ENCODE data around the gene SEC14L5. TPM values are rescaled to one million over a fixed set of nuclear protein-coding genes. Genes with fewer than 3 reads are reported as not detected.

The SEC14L5 gene
- total and polyA plus RNA-seq, 2 experiments from 2014 or later: 0.21 TPM; not detected in 1

DNA sequence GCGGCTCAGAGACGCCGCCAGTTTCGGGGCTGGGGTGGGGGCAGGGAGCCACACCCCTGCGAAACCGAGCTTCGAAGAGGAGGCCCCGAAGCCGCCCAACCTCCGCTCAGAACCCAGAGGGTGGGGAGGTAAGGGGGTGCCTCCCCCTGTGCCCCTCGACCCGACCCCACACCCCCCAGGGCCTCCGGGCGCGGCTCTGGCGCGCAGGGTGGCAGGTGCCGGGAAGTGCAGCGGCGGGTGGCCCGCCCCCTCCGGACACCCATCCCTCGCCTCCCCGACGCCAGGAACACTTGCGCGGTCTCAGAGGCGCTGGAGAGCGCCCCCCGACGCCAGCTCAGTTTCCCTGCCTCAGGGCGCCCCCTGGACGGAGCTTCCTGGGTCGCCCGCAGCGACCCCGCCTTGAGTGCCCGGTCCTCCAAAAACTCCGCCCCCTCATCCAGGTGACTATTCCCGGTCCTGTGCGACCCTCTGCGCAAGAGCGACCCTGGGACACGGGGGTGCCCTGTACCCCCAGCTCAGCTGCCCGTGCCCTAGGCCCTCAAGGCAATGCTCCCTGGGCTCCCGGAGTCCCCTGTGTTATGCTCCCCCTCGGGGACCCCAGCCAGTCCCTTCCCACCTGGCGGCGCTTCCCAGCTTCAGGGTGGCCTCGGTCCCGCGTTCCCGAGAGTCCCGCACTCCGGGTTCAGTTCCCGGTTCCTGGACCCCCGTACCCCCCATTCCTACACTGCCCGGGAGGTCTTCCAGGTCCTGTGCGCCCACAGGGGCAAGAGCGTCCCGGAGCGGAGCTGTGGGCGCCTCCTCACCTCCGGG, 21.7 kb upstream of the SEC14L5 start:
- H3K4me1 ChIP-seq (ENCODE audit: low read depth): no peaks in the 10 kb centered on the region
- no peaks in the 10 kb centered on the region for H3K36me3 ChIP-seq
- TF ChIP-seq, protein P1, sequence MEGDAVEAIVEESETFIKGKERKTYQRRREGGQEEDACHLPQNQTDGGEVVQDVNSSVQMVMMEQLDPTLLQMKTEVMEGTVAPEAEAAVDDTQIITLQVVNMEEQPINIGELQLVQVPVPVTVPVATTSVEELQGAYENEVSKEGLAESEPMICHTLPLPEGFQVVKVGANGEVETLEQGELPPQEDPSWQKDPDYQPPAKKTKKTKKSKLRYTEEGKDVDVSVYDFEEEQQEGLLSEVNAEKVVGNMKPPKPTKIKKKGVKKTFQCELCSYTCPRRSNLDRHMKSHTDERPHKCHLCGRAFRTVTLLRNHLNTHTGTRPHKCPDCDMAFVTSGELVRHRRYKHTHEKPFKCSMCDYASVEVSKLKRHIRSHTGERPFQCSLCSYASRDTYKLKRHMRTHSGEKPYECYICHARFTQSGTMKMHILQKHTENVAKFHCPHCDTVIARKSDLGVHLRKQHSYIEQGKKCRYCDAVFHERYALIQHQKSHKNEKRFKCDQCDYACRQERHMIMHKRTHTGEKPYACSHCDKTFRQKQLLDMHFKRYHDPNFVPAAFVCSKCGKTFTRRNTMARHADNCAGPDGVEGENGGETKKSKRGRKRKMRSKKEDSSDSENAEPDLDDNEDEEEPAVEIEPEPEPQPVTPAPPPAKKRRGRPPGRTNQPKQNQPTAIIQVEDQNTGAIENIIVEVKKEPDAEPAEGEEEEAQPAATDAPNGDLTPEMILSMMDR (IDR thresholded peaks at IDR 0.05; ENCODE audit: low read depth, low read length): peak; percentile 28
- H3K4me3 ChIP-seq: peak overlapping the region; percentile 53
- H3K9me3 ChIP-seq (ENCODE audit: low read depth): no peaks in the 10 kb centered on the region
- no peak overlapping the region for H3K27ac ChIP-seq
- H3K27me3 ChIP-seq: no peaks in the 10 kb centered on the region
- peak in 1 of 2 donors; percentile 57 for DNase-seq (ENCODE audit: low read depth in 1 of 2, low spot score in 1 of 2)

DNA sequence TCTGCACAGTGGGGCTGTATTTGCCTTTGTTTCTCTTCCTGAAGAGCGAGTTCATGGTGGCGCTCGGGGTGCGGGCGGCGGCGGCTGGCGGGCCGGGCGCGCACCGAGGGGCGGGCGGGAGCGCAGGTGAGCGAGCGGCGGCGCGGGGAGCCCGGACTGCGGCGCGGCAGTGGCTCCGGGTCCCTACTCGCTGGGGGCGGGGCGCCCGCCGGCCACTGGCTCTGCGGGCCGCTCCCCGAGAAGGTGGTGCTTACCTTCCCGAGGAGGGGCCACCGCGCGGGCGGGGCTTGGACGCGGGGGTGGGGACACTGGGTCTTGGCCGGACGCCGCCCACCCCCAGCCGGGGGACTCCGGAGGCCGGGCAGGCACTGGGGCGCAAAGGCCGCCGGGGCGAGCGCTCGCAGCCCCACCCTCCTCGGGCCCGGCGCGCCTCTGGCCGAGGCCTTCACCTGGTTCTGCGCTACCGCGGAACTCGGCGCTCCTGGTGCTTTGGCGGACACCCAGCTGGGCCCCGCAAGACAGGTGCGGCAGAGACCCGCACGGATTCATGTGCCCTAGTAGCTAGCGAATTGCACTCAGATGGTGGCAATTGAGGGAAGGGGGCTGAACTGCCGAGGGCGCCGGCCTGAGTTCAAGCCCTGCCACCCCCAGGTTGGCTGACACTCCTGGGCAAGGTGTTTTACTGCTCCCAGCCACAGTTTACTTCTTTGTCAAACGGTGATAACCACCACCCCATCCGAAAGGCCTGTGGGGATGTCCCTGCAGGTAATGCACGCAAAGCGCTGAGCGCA, 20.9 kb upstream of the SEC14L5 start, which contains the start of gene PPL:
Gene PPL, minus strand, starts transcription at position 158 of the 791 bp plus-strand sequence. Its CDS starts 103 bp downstream, at position 55.
- H3K36me3 ChIP-seq: no peaks in the 10 kb centered on the region
- DNase-seq (ENCODE audit: low read depth in 1 of 2, low spot score in 1 of 2): peak in 1 of 2 donors; percentile 93
- H3K27ac ChIP-seq: no peak within 1 kb of the TSS
- TF ChIP-seq, protein P1 (IDR thresholded peaks at IDR 0.05; ENCODE audit: low read depth, low read length): no peak
- no peaks in the 10 kb centered on the region for H3K9me3 ChIP-seq (ENCODE audit: low read depth)
- no peaks in the 10 kb centered on the region for H3K4me1 ChIP-seq (ENCODE audit: low read depth)
- H3K27me3 ChIP-seq: no peaks in the 10 kb centered on the region
- peak within 1 kb of the TSS; percentile 53 for H3K4me3 ChIP-seq

DNA sequence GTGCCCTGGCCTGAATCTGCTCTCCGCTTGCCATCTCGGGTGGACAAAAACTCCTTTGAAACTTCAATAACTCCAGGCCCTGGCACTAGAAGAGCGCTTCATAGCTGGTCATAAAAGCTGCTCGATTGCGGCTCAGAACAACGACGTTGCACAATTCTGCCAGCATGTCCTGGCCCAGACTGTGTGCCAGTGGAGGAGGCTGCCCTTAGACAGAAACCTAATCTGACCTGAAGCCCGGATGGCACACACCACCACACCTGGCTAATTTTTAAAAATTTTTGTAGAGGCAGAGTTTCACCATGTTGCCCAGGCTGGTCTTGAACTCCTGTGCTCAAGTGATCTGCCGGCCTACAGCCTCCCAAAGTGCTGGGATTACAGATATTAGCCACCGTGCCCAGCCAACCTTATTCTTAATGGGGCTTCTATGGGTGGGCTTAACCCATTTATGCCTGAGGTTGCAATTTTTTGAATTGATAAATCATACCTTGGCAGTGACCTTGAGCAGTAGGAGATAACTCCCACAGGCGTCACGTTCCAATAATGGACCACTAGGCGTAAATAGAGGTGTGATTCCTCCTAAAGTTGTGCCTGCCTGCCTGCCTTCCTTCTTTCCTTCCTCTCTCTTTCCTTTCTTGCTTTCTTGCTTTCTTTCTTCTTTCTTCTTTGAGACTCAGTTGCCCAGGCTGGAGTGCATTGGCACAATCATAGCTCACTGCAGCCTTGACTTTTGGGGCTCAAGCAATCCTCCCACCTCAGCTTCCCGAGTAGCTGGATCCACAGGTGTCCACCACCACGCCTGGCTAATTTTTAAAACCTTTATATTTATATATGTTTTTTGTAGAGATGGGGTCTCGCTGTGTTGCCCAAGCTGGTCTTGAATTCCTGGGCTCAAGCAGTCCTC, 20.1 kb upstream of the SEC14L5 start:
- no peaks in the 10 kb centered on the region for H3K27me3 ChIP-seq
- no peak overlapping the region for H3K27ac ChIP-seq
- TF ChIP-seq, protein P1 (IDR thresholded peaks at IDR 0.05; ENCODE audit: low read depth, low read length): no peak
- H3K9me3 ChIP-seq (ENCODE audit: low read depth): no peaks in the 10 kb centered on the region
- no peak overlapping the region for H3K4me3 ChIP-seq
- DNase-seq (ENCODE audit: low read depth in 1 of 2, low spot score in 1 of 2): no peak
- H3K36me3 ChIP-seq: no peaks in the 10 kb centered on the region
- H3K4me1 ChIP-seq (ENCODE audit: low read depth): no peaks in the 10 kb centered on the region

DNA sequence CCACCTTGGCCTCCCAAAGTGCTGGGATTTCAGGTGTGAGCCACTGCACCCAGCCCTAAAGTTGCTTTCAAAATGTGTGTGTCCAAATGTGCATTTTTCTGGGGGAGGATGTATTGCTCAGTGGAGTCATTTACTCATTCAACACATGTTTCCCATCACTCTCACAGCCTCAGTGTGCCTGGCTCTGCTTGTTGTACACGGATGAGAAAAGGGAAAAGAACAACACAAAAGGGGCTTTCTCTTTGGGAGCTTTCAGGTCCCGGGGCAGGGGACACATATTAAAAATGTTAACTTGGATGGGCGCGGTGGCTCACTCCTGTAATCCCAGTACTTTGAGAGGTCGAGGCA, 19.5 kb upstream of the SEC14L5 start:
- TF ChIP-seq, protein P1 (IDR thresholded peaks at IDR 0.05; ENCODE audit: low read depth, low read length): no peak
- H3K27me3 ChIP-seq: no peaks in the 10 kb centered on the region
- H3K4me3 ChIP-seq: no peak overlapping the region
- peaks cover 4% of the 10 kb centered on the region for H3K4me1 ChIP-seq (ENCODE audit: low read depth)
- peak in 1 of 2 donors; percentile 42 for DNase-seq (ENCODE audit: low read depth in 1 of 2, low spot score in 1 of 2)
- no peak overlapping the region for H3K27ac ChIP-seq
- no peaks in the 10 kb centered on the region for H3K9me3 ChIP-seq (ENCODE audit: low read depth)
- no peaks in the 10 kb centered on the region for H3K36me3 ChIP-seq

DNA sequence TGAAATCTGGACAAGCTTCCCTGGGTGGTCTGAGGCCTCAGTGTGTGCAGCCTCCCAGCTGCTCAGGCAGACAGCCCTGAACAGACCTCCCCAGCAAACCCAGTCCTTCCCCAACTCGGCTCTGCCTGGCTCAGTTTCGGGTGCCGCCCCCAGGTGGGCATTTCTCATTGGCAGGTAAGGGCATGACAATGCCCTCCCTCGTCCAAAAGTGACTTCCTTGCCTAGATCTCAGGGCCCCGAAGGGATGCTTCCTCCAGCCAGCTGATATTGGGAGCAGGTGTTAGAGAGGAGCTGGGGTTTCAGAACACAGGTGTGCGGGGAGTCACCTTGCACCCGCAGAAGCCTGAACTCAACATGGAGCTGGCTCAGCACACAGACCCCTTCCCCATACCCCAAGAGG, 17.4 kb upstream of the SEC14L5 start:
- Histone ChIP-seq H3K27me3 (no peaks in the 10 kb centered on the region), H3K4me3 (no peak overlapping the region), H3K4me1 (ENCODE audit: low read depth) (peaks cover 7% of the 10 kb centered on the region), H3K9me3 (ENCODE audit: low read depth) (no peaks in the 10 kb centered on the region), H3K36me3 (no peaks in the 10 kb centered on the region), H3K27ac (no peak overlapping the region)
- TF ChIP-seq, protein P1 (IDR thresholded peaks at IDR 0.05; ENCODE audit: low read depth, low read length): no peak
- no peak for DNase-seq (ENCODE audit: low read depth in 1 of 2, low spot score in 1 of 2)
